MM.1S (cell line): Measurements from ENCODE around the gene TMEM72.
A peak's percentile ranks its signal among the peaks of the same experiment; 100 is the strongest.

Experiments used
- DNase-seq: peaks from one replicate; pipeline ENCODE4 v3.0.0-alpha.2; 2015
- H2AFZ ChIP-seq: fragments of 300-600 bp; sonication (generic); 2 replicates; pipeline ENCODE4 v1.6.0; 2016; ENCODE audit warnings: antibody characterized with exemption, low read length
- H3F3A ChIP-seq: fragments of 300-600 bp; sonication (generic); 2 replicates; pipeline ENCODE4 v1.6.1; 2016; ENCODE audit warnings: mild to moderate bottlenecking, antibody characterized with exemption, low read length, moderate library complexity, mixed read lengths; ENCODE audit not compliant: insufficient read depth
- H3K27ac ChIP-seq: fragments of 300-600 bp; sonication (generic); 2 replicates; pipeline ENCODE4 v1.5.1; 2016; ENCODE audit warnings: mild to moderate bottlenecking, low read length
- H3K27me3 ChIP-seq: fragments of 300-600 bp; sonication (generic); replicated peaks from 2 replicates; pipeline ENCODE4 v1.6.0; 2016; ENCODE audit warnings: low read length; ENCODE audit not compliant: insufficient read depth
- H3K36me3 ChIP-seq: fragments of 300-600 bp; sonication (generic); replicated peaks from 2 replicates; pipeline ENCODE4 v1.6.1; 2016; ENCODE audit warnings: mild to moderate bottlenecking, low read length, mixed read lengths; ENCODE audit not compliant: insufficient read depth
- H3K4me1 ChIP-seq: fragments of 300-600 bp; sonication (generic); 2 replicates; pipeline ENCODE4 v1.6.1; 2016; ENCODE audit warnings: low read length, mixed read lengths
- H3K4me2 ChIP-seq: fragments of 300-600 bp; sonication (generic); 2 replicates; pipeline ENCODE4 v1.6.0; 2016; ENCODE audit warnings: low read depth, low read length
- H3K4me3 ChIP-seq: fragments of 300-600 bp; sonication (generic); 2 replicates; pipeline ENCODE4 v1.5.1; 2016; ENCODE audit warnings: low read length, mixed read lengths
- H3K79me2 ChIP-seq: fragments of 300-600 bp; sonication (generic); 2 replicates; pipeline ENCODE4 v1.6.1; 2016; ENCODE audit warnings: mixed run types, low read length, mixed read lengths
- H3K9ac ChIP-seq: fragments of 300-600 bp; sonication (generic); 2 replicates; pipeline ENCODE4 v1.6.1; 2016; ENCODE audit warnings: low read length, mixed read lengths
- H3K9me2 ChIP-seq: fragments of 300-600 bp; sonication (generic); replicated peaks from 2 replicates; pipeline ENCODE4 v1.6.1; 2016; ENCODE audit warnings: mild to moderate bottlenecking, low read length, mixed read lengths; ENCODE audit not compliant: insufficient read depth
- H3K9me3 ChIP-seq: fragments of 300-600 bp; sonication (generic); replicated peaks from 2 replicates; pipeline ENCODE4 v1.6.1; 2016; ENCODE audit warnings: mild to moderate bottlenecking, low read length, mixed read lengths; ENCODE audit not compliant: insufficient read depth
- H4K20me1 ChIP-seq: fragments of 300-600 bp; sonication (generic); 2 replicates; pipeline ENCODE4 v1.6.1; 2016; ENCODE audit warnings: mild to moderate bottlenecking, low read length, moderate library complexity, mixed read lengths; ENCODE audit not compliant: insufficient read depth
- CTCF ChIP-seq: fragments of 300-600 bp; sonication (generic); IDR thresholded peaks from 2 replicates; pipeline ENCODE4 v1.5.1; 2016; ENCODE audit warnings: antibody characterized with exemption, low read length, mixed read lengths
- EZH2 ChIP-seq: fragments of 300-600 bp; sonication (generic); optimal IDR thresholded peaks from 2 replicates; pipeline ENCODE3; 2017; ENCODE audit warnings: low read depth, mild to moderate bottlenecking, antibody characterized with exemption, low read length, mixed read lengths
- EZH2phosphoT487 ChIP-seq: fragments of 300-600 bp; sonication (generic); IDR thresholded peaks from 2 replicates; pipeline ENCODE4 v1.6.1; 2018; ENCODE audit warnings: antibody characterized with exemption, low read length

Gene TMEM72

GRCh38 chr10:44939691-44940401, 28.7 kb downstream of the TMEM72 start:
- H3K27ac ChIP-seq, result no peak overlapping the region

GRCh38 chr10:44944354-44944753, 33.2 kb downstream of the TMEM72 start:
- no peak overlapping the region for H3K4me3 ChIP-seq
- no peaks in the 10 kb centered on the region for H3K27me3 ChIP-seq
- H3K9me2 ChIP-seq, result no peaks in the 10 kb centered on the region
- H3K27ac ChIP-seq, result no peak overlapping the region
- H3K36me3 ChIP-seq, result no peaks in the 10 kb centered on the region
- no peak overlapping the region for H3K4me2 ChIP-seq
- H2AFZ ChIP-seq, result no peak overlapping the region
- TF ChIP-seq EZH2 (no peak), CTCF (no peak), EZH2phosphoT487 (no peak)
- no peak overlapping the region for H3K9ac ChIP-seq
- H3K79me2 ChIP-seq, result no peaks in the 10 kb centered on the region
- no peaks in the 10 kb centered on the region for H3K9me3 ChIP-seq
- peaks cover 9% of the 10 kb centered on the region for H3F3A ChIP-seq
- no peaks in the 10 kb centered on the region for H4K20me1 ChIP-seq
- peak; percentile 26 for DNase-seq
- 0 out of 2 replicates have a peak, but pooled peaks cover 5% of the 10 kb centered on the region for H3K4me1 ChIP-seq

More at GRCh38 chr10:44939691-44940401, 28.7 kb downstream of the TMEM72 start:
- H3K79me2 ChIP-seq, result no peaks in the 10 kb centered on the region
- no peaks in the 10 kb centered on the region for H3K36me3 ChIP-seq
- no peak overlapping the region for H3K9ac ChIP-seq
- no peak overlapping the region for H2AFZ ChIP-seq
- H3K27me3 ChIP-seq, result no peaks in the 10 kb centered on the region
- no peak overlapping the region for H3K4me2 ChIP-seq
- TF ChIP-seq EZH2phosphoT487 (no peak), EZH2 (no peak), CTCF (no peak)
- H3F3A ChIP-seq, result peaks cover 9% of the 10 kb centered on the region
- no peaks in the 10 kb centered on the region for H3K9me2 ChIP-seq
- DNase-seq, result no peak
- no peaks in the 10 kb centered on the region for H4K20me1 ChIP-seq
- peaks cover 15% of the 10 kb centered on the region for H3K4me1 ChIP-seq
- H3K4me3 ChIP-seq, result no peak overlapping the region
- no peaks in the 10 kb centered on the region for H3K9me3 ChIP-seq

GRCh38 chr10:44946205-44946604, 35.1 kb downstream of the TMEM72 start:
- Histone ChIP-seq H3F3A (peaks cover 9% of the 10 kb centered on the region), H4K20me1 (no peaks in the 10 kb centered on the region), H3K27me3 (no peaks in the 10 kb centered on the region), H3K9ac (no peak overlapping the region), H3K4me1 (0 out of 2 replicates have a peak, but pooled peaks cover 5% of the 10 kb centered on the region), H3K79me2 (no peaks in the 10 kb centered on the region), H3K4me3 (no peak overlapping the region), H3K36me3 (no peaks in the 10 kb centered on the region), H3K9me3 (no peaks in the 10 kb centered on the region), H3K9me2 (no peaks in the 10 kb centered on the region), H3K4me2 (no peak overlapping the region), H3K27ac (no peak overlapping the region), H2AFZ (no peak overlapping the region)
- no peak for DNase-seq
- TF ChIP-seq CTCF (no peak), EZH2 (no peak), EZH2phosphoT487 (no peak)
